HG02970 (cell line): ENCODE results near the gene FAM149B1.
A peak's percentile ranks its signal among the peaks of the same experiment; 100 is the strongest.
"Not testable (repeated sequence)": the region's sequence is repeated elsewhere in the genome, so short reads cannot be mapped to it uniquely, and the experiment has no call there.

Experiments used
- ATAC-seq: cut with Tn5 transposase; IDR thresholded peaks from one replicate; pipeline ENCODE4 v1.9.1; 2021; ENCODE audit warnings: mild to moderate bottlenecking, moderate library complexity, moderate number of reproducible peaks; ENCODE audit not compliant: unreplicated experiment, low FRiP score

Gene FAM149B1

GRCh38 chr10:73228247-73228646, 60.3 kb downstream of the FAM149B1 start:
- ATAC-seq, result no peak

GRCh38 chr10:73229567-73229966, 61.6 kb downstream of the FAM149B1 start:
- ATAC-seq, result no peak

- no peak for ATAC-seq
These were observed 65.0 kb downstream of the FAM149B1 start for GRCh38 chr10:73232887-73233286.

GRCh38 chr10:73233883-73234282, 66.0 kb downstream of the FAM149B1 start:
- no peak for ATAC-seq

GRCh38 chr10:73234695-73235094, 66.8 kb downstream of the FAM149B1 start:
- ATAC-seq, result no peak

- ATAC-seq, result no peak
These were observed 71.2 kb downstream of the FAM149B1 start for GRCh38 chr10:73238990-73239566.

- ATAC-seq, result no peak
These were observed 72.0 kb downstream of the FAM149B1 start for GRCh38 chr10:73239908-73240307.

GRCh38 chr10:73244866-73245477, 77.1 kb downstream of the FAM149B1 start:
- no peak for ATAC-seq

- no peak for ATAC-seq
These were observed 78.4 kb downstream of the FAM149B1 start for GRCh38 chr10:73246322-73246645.

GRCh38 chr10:73246646-73247508, 79.0 kb downstream of the FAM149B1 start, which contains the start of gene DNAJC9:
Gene DNAJC9 (minus strand): TSS chr10:73247255. CDS start chr10:73247189, 66 bp downstream.
- ATAC-seq, result peak; percentile 75

GRCh38 chr10:73247509-73248258, 79.8 kb downstream of the FAM149B1 start:
- no peak for ATAC-seq

GRCh38 chr10:73248259-73248724, 80.4 kb downstream of the FAM149B1 start:
- no peak for ATAC-seq

GRCh38 chr10:73251683-73252444, 83.9 kb downstream of the FAM149B1 start:
- no peak for ATAC-seq

- ATAC-seq, result peak; percentile 66
These were observed 84.7 kb downstream of the FAM149B1 start, which contains the start of gene MRPS16 for GRCh38 chr10:73252445-73253224. Gene MRPS16 (minus strand): TSS chr10:73252644. CDS start chr10:73252482, 162 bp downstream.

- ATAC-seq, result peak; percentile 15
These were observed 85.3 kb downstream of the FAM149B1 start for GRCh38 chr10:73253225-73253555.

- ATAC-seq, result not testable (repeated sequence)
These were observed 90.7 kb downstream of the FAM149B1 start for GRCh38 chr10:73258612-73259011.

GRCh38 chr10:73261362-73261995, 93.6 kb downstream of the FAM149B1 start:
- ATAC-seq, result no peak

- ATAC-seq, result no peak
These were observed 94.3 kb downstream of the FAM149B1 start for GRCh38 chr10:73262105-73262730.
